Left cardiac atrium (tissue), 4 donors: ENCODE measurements around the gene OSCAR. TPM values are rescaled to one million over a fixed set of nuclear protein-coding genes. Genes with fewer than 3 reads are reported as not detected.

Experiments used
- ATAC-seq, 2 donors: fragments of 200-7000 bp; cut with Tn5 transposase; one replicate each; pipeline ENCODE4 v1.9.1; 2020; ENCODE audit warnings: mild to moderate bottlenecking in 2 of 2, moderate library complexity in 2 of 2
- DNase-seq: peaks from one replicate; pipeline ENCODE4 v3.0.0-alpha.2; 2020
- intact Hi-C, 2 donors: fragments of 100-400 bp; cut with DNase I; formaldehyde crosslinking; loops; one replicate each; pipeline versions ENCODE4 v1.14.1 to v1.15.1; 2022 to 2023
- long read RNA-seq: library from polyadenylated mRNA; unstranded; transcript quantifications from one replicate; pipeline ENCODE4 v2.0.0, GENCODE V29; 2021
- total RNA-seq, 2 donors: library from RNA; stranded (reverse); fragmentation: NEBNext Ultra II Directional; extraction: Animal tissue kit (Norgen Biotek cat#: 25700); gene quantifications; one replicate each; pipeline ENCODE4 v1.2.1, GENCODE V29; 2021
- donor health status: DM: no; HTN: yes; CAD: no.
- donor health status: DM: no; HTN: yes; CAD: no; lungs with severe emphysema.
- donor health status: DM: yes; HTN: yes; CAD: no.
- donor health status: Dilated cardiomyopathy.

The OSCAR gene, protein sequence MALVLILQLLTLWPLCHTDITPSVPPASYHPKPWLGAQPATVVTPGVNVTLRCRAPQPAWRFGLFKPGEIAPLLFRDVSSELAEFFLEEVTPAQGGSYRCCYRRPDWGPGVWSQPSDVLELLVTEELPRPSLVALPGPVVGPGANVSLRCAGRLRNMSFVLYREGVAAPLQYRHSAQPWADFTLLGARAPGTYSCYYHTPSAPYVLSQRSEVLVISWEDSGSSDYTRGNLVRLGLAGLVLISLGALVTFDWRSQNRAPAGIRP
- total RNA-seq, result 1 to 10 TPM; 1.4 to 1.9 TPM
- long read RNA-seq, partial matches to known transcripts, result 0 of 1 reads
- long read RNA-seq, other reads (novel, unspliced or antisense), result 1 of 1 reads

DNA sequence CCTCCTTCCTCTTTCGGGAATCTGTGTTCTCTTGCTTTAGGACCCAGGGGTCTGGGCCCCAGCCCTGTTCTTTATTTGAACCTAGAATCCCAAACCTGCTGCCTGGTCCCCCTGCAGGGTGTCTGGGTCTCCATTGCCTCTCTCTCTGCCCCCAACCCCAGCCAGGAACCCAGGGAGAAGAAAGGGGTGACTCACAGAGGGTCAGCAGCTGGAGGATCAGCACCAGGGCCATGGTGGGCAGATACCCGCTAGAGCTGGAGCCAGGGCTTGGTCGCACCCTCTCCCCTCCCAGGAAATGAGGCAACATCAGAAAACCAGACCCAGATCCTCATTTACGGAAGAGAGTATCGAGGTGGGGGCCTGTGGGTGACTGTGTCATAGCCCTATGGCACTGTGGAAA lies at the start of gene OSCAR:
TSS of gene OSCAR (minus strand) at position 243 of the 400 bp plus-strand sequence. CDS start at position 232, 11 bp downstream.
- intact Hi-C loops, result no loop called here
- ATAC-seq, result no peak
- DNase-seq, result no peak

DNA sequence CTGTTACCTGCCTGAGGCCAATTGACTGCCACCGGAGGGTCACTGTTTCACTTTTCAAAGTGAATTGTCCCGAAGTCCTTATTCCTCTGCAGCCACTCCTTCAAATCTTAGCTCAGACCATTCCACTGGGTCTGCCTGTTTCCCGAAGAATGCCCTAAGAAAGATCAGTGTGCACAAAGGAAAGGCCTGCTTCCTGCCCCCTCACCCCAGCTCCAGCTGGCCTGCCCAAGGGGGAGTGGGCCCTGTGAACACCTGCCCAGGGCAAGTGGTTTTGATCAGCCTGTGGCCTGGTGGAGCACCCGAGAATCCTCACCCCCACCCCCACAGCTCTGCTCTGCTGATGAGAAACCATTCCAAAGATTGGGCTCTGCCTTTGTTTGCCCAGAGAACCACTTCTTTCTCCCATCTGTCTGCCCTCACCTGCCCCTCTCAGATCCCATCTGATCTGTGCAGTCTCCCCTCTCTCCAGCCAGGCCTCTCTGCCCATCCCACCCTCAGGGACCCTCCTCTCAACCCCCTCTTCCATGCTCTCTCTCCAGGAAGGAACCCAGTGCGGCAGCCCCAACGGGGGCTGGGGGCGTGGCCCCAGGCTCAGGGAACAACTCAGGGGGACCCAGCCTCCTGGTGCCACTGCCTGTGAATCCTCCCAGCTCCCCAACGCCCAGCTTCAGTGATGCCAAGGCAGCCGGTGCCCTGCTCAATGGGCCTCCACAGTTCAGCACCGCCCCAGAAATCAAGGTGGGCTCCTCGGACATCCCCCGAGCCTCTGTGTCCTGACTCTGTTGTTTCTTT lies 48.6 kb upstream of the OSCAR start:
- ATAC-seq (no peak), DNase-seq (no peak)
- intact Hi-C loops, result no loop called here

DNA sequence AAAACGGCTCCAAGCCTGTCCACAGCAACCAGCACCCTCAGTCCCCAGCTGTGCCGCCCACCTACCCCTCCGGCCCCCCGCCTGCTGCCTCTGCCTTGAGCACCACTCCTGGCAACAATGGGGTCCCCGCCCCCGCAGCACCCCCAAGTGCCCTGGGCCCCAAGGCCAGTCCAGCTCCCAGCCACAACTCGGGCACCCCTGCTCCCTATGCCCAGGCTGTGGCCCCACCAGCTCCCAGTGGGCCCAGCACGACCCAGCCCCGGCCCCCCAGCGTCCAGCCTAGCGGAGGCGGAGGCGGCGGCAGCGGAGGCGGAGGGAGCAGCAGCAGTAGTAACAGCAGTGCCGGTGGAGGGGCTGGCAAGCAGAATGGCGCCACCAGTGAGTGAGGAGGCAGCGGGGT lies 47.6 kb upstream of the OSCAR start:
- DNase-seq (no peak), ATAC-seq (no peak)
- intact Hi-C loops, result no loop called here

DNA sequence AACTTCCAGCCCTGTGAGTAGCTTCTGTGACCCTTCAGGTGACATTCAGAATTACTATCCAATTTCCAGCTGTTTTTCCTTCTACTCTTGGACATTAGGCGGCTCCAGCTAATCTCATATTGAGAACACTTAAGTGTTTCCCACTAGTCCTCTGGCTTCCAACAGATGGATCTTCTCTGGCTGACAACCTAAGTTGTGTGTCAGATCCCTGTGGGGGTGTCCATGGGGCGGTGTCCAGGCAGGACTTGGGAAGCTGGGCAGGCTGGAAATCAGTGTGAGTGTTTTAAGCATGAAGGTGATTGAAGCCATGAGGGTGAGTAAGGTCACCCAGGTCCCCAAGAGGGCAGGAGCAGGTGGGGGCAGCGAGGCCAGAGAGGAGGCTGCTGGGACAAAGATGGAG lies 47.1 kb upstream of the OSCAR start:
- intact Hi-C loops, result no loop called here
- ATAC-seq (peak in 1 of 2 donors; percentile 50), DNase-seq (no peak)

DNA sequence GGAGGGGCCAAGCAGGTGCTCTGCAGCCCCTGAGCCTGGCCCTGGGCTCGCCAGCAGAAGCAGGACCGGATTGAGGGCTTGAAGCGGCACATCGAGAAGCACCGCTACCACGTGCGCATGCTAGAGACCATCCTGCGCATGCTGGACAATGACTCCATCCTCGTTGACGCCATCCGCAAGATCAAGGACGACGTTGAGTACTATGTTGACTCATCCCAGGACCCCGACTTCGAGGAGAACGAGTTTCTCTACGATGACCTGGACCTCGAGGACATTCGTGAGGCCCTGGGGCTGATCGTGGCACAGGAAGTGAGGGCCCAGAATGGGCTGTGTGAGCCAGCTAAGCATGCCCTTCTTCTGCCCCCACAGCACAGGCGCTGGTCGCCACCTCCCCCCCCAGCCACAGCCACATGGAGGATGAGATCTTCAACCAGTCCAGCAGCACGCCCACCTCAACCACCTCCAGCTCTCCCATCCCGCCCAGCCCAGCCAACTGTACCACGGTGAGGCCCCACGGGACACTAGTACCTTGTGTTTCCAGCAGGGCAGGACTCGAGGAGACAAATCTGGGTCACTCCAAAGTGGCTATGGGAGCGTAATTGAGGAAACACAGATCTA lies 45.0 kb upstream of the OSCAR start:
- ATAC-seq, result no peak
- DNase-seq, result no peak

DNA sequence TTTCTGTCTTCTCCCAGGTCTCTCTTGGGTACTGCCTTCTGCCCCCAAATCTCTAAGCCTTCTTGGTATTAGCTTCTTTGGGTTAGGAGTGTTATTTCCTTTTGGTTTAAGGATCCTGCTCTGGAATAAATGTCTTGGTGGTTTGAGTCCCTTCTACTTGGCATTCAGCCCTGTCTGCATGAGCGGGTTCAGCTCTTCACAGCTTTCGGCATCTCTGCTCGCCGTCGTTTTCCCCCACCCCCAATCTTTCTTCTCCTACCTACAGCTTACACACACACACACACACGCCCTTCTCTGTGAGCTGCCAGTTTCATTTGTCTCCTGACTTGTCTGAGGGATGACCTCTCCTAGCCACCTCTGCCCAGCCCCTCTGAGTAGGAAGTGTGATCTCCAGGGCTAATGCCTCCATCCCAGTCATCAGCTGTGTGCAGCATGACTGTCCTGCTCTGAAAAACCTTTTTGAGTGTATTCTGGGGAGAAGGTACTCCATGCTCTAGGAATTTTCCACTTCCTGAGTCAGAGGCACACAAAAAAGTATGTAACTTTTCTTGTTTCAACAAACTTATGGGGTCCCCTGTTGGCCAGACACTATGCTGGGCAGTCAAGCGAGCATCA lies 41.7 kb upstream of the OSCAR start:
- ATAC-seq (no peak), DNase-seq (no peak)
- intact Hi-C loops, result no loop called here

More for the DNA sequence above, 45.0 kb upstream of the OSCAR start:
- intact Hi-C loops, result no loop called here

DNA sequence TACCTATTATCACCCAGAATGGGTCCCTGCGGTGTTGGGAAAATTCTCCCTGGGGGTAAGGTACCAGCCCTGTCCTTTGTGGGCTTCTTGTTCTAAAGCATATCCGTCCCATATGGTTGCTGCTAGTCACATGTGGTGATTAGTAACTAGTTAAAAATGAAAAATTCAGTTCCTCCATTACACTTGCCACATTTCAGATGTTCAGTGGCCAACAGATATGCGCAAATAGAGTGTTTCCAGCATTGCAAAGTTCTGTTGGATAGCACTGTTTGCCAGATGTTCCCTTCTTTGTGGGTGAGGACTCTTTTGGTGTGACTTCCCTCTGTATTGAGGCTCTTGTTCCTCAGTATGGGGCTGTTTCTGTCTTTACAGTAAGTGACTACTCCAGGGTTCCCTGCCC lies 40.8 kb upstream of the OSCAR start:
- no peak for ATAC-seq
- intact Hi-C loops, result no loop called here
- DNase-seq, result no peak

DNA sequence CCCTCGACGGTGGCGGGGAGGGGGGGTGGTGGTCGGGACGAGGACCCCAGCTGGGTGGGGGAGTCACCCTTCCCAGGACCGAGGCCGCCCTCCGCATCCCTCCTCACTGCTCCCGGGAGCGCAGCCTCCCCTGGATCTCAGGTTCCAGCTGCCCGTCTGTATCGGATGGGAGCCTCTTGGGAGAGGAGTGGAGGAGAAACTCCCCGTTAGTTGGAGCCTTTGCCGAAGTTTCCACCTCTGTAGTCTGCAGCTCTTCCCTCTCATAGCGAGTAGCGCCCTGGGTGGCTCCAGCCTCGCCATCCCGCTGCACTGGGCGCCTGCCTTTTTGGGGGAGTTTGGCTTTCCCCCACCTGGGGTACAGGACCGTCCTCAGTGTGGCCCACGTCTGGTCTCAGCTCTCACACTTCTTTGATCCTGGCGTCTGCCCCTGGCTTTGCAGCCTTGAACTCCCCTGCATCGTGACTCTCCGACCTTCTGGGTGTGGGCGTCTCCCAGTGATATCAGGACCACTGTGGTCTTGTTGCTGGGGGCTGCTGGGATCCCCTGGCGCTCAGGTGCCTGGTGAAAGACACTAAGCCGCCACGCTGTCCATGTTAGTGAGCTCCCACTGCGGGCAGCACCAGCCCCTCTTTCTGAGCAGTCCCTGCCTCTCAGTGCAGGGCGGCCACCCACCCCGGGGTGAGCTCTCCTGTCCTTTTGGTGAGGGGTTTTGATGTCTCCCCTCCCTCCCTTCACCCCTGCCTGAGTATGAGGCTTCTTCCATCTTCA lies 38.1 kb upstream of the OSCAR start:
- ATAC-seq (no peak), DNase-seq (no peak)
- intact Hi-C loops, result no loop called here

DNA sequence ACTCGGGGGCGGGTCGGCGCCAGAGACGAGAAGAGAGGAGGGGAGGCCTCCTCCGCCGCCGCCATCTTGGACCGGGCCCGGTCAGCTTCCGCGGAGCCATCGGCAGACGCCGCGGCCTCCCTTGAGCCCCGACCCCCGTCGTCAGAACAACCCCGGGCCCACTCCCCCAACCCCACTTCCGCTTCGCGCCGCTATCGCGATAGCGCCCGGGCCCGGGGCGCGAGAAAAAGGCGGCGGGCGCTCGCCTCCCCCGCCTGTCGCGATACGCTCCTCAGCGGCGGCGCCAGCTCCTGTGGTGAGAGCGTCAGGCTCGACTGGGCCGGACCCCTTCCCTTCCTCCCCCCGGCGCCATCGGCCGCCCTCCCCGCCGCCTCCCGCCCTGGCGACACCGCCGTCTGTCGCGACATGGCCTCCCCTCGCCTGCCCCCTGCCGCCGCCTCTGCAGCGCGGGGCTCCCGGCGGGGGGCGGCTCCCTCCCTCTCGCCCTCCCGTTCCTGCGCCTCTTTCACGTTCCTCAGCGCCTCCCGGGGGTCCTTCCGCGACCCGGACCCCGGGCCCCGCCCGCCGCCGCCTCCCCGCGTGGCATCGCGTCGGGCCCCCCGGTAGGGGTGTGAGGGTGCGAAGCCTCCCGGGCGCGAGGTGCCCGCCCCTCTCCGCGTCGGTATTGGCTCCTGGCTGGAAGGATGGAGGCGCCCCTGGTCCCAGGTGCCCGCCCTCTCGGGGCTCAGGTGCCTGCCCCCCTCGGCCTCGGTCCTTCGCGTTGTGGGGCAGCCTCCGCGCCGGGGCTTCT lies 37.3 kb upstream of the OSCAR start, which contains the start of gene CNOT3:
TSS of gene CNOT3 (plus strand) at position 64 of the 790 bp plus-strand sequence. CDS start 5,217 bp downstream, outside the sequence.
- intact Hi-C loops, result no loop called here
- DNase-seq, result peak; percentile 45
- ATAC-seq, result peak in 1 of 2 donors; percentile 1

DNA sequence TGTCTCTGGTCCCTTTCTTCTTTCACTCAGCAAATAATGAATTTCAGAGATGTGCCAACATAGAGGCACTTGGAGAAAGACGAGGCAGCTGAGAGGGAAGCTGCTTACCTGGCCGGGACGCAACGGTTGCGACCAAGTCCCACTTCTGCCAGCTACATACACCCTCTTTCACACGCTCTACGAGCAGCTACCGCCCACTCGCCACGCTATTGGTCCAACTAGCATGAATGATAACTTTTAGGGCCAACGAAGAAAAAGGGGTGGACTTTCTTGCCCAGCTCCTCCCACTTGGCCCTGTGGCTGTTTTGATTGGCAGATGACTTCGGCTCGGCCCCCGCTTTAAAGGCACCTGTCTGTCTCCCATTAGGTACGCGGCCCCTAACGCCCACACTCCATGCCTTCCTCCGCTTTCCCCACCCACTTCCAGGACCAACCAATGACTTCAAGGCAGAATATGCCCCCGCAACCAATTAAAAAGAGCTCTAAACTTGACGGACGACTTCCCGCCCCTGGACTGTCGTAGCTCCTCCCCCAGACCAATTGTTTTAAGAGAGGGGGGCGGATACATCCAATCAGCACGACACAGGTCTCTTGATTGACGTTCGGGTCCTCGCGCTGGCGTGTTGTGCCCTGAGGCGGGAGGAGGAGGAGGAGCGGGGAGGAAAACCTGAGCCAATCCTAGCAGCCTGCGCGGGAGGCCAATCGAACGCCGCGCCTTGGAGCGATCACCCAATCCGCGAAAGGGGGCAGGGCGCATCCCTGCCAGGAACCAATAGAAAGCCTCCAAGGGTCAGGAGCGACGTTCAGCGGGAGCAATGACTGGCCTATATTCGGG lies 36.5 kb upstream of the OSCAR start:
- peak; percentile 93 for ATAC-seq
- intact Hi-C loops, result no loop called here
- DNase-seq, result peak; percentile 99

DNA sequence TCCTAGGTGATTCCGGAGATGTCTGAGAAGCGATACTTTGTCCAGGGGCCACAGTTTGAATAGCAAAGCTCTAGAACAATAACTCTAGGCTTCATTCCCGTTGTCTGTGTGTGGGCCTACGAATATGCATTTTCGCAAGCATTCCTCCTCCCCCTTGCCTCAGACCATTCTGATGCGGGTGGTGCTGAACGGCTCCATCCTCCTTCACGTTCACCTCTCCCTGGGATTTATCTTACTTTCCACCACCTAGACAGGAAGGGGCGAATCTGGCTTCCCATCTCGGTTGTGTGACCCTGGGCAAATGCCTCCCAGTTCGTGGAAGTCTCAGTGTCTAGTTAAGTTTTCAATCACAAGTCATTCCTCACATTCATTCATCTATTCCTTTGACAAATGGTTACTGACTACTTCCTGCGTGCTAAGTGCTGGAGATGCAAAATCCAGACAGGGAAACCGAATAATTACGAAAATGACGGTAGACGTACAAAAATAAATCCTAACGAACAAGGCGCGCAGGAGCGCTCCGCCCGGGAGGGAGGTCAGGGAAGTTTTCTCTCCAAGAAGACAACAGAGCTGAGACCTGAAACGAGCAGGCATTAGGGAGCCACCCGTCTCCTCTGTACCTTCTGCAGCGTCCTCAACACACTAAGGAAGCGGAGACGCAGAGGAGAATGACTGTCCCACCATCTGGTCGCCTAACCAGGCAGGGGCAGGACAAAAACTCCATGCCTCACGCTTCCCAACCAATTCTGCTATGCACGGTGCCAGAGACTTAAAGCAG lies 35.7 kb upstream of the OSCAR start:
- DNase-seq, result no peak
- ATAC-seq, result no peak
- intact Hi-C loops, result no loop called here

DNA sequence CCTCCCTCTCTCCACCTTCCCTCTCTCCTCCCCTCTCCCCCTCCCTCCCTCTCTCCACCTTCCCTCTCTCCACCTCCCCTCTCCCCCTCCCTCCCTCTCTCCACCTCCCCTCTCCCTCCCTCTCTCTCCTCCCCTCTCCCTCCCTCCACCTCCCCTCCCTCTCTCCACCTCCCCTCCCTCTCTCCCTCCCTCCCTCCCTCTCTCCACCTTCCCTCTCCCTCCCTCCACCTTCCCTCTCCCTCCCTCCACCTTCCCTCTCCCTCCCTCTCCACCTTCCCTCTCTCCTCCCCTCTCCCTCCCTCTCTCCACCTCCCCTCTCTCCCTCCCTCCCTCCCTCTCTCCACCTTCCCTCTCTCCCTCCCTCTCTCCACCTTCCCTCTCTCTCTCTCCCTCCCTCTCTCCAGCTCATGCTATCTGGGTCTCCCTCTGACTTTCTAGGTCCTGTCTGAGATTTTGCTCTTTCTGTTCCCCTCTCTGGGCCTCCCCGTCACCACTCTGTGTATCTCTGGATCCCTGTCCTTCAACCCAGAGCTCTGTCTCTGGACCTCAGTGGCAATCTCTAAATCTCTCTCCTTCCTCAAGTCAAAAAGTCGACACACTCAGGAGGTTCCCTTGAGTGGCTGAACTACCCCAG lies 33.5 kb upstream of the OSCAR start:
- intact Hi-C loops, result no loop called here
- DNase-seq, result no peak

DNA sequence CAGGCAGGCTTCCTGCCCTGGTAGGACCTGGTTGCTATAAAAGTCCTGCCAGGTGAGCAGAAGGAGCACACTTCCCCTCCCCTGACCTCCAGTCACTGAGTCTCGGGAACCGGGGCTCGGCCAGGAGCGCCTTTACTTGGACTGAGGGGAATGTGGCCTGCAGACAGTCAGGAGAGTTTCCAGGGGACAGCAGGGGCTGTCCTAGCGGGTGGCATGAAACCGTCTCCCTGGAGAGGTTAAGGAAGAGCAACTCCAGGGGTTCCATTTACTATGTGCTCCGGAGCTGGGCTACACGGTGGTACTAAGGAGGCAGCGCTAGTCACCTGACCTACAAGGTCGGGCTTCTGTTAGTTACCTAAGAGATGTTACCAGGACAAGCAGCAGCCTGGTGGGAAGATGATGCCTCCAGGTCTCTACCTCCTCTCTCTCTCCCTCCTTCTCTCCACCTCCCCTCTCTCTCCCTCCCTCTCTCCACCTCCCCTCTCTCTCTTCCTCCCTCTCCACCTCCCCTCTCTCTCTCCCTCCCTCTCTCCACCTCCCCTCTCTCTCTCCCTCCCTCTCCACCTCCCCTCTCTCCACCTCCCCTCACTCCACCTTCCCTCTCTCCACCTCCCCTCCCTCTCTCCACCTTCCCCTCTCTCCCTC lies 32.8 kb upstream of the OSCAR start:
- DNase-seq (no peak), ATAC-seq (no peak)
- intact Hi-C loops, result no loop called here

More for the DNA sequence above, 33.5 kb upstream of the OSCAR start:
- no peak for ATAC-seq

DNA sequence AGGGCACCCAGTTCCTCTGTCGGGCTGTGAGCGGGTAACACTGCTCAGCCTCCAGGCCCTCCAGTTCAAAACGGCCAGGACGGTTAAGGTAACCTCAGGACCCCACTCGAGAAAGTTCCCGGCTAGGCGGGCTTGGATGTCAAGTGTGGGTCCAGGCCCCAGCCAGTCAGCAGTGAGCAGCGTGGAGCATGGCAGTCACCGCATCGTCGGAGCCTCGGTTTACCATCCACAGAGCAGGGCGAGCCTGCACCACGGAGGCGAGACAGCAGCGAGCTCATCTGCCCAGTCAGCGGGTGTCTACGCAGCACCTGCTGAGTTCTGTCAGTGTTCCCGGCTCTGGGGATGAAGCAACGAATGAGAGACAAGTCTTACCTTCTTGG lies 29.0 kb upstream of the OSCAR start:
- ATAC-seq, result no peak
- no peak for DNase-seq
- intact Hi-C loops, result no loop called here

DNA sequence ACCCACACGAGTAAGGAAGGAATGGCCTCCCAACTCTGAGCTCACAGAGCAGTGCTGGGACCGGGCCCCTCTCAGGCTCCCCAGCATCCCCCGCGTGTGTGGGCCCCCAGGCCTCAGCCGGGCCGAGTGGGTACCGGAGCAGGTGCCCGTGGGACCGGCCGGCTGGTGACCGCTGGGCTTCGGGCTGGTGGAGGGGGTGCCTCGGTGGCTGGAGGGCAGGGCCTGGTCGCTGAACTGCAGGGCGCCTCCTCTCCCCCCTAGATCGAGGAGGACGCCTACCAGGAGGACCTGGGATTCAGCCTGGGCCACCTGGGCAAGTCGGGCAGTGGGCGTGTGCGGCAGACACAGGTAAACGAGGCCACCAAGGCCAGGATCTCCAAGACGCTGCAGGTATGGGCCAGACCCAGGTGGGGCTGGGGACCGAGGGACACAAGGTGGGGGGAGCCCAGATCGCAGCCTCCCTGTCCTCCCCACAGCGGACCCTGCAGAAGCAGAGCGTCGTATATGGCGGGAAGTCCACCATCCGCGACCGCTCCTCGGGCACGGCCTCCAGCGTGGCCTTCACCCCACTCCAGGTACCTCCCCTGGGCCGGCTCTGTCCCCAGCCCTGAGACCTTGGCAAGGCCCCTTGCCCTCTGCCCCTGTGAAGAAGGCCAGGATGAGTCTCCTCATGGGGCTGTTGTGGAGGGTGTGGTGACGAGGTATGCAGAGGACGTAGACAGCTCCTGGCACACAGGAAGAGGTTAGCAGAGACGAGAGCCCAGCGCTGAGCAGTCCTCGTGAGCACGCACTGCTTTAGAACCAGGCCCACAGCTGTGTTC lies 28.4 kb upstream of the OSCAR start:
- DNase-seq (no peak), ATAC-seq (no peak)
- intact Hi-C loops, result no loop called here
